Measurements from ENCODE around the gene ZNF775. TPM values are rescaled to one million over a fixed set of nuclear protein-coding genes. Genes with fewer than 3 reads are reported as not detected.

ZNF775 gene
- total and polyA plus RNA-seq, 2 of the 13 experiments (the other 11 are each of a cell fraction or from before 2014, with no cell fraction given): 3.1 to 3.2 TPM

GRCh38 chr7:150381096-150381495 lies 2.0 kb downstream of the ZNF775 start:
- POLR2A ChIA-PET: interaction anchor here (4.7 kb wide), 1 partner anchor 11 kb away, joined by 107 read pairs; the partner anchor contains the start of gene REPIN1
- no peak overlapping the region for H3K9ac ChIP-seq (ENCODE audit: insufficient read depth, low read depth, low read length)

More at GRCh38 chr7:150381096-150381495, 2.0 kb downstream of the ZNF775 start:
- CTCF ChIA-PET (ENCODE audit: low intra/inter-chr PET ratio, low total read pairs): no interaction called here
- no peak overlapping the region for H3K4me3 ChIP-seq (replicated peaks in 1 of 3; ENCODE audit: insufficient read depth in 1 of 3, low read depth in 2 of 3, low read length in 3 of 3)
- H4K20me1 ChIP-seq (ENCODE audit: insufficient read depth, low read length): peaks cover 3% of the 10 kb centered on the region; the same call in 1 of the 2 replicates
- no peaks in the 10 kb centered on the region for H3K27me3 ChIP-seq (ENCODE audit: control insufficient read depth in 1 of 2, insufficient read depth in 2 of 2, low read length in 2 of 2)
- no peak overlapping the region for H3K27ac ChIP-seq (ENCODE audit: extremely low read length, insufficient read depth, low read length)
- in situ Hi-C loops (cut with HindIII; ENCODE audit: extremely low pct_ligation_motif_present, low pct_unique_long_range_greater_than_20kb): no loop called here
- H3K4me2 ChIP-seq (ENCODE audit: low read depth, low read length): peak overlapping the region; percentile 90
- TF ChIP-seq KLF11 (CRISPR knock-in tag; IDR thresholded peaks at IDR 0.05) (no peak), ZNF251 (CRISPR knock-in tag; IDR thresholded peaks at IDR 0.05) (no peak), EEA1 (CRISPR knock-in tag; IDR thresholded peaks at IDR 0.05; ENCODE audit: borderline replicate concordance) (no peak), MIXL1 (CRISPR knock-in tag; IDR thresholded peaks at IDR 0.05) (no peak), AGO1 (IDR thresholded peaks at IDR 0.05; ENCODE audit: low read depth, low read length, poor library complexity, severe bottlenecking) (no peak), JARID2 (CRISPR knock-in tag; IDR thresholded peaks at IDR 0.05; ENCODE audit: insufficient replicate concordance) (no peak), E2F2 (CRISPR knock-in tag; IDR thresholded peaks at IDR 0.05; ENCODE audit: borderline replicate concordance) (no peak), ZNF510 (CRISPR knock-in tag; IDR thresholded peaks at IDR 0.05; ENCODE audit: low read depth) (no peak), HDAC2 (CRISPR knock-in tag; IDR thresholded peaks at IDR 0.05) (no peak), ZSCAN5A (CRISPR knock-in tag; IDR thresholded peaks at IDR 0.05; ENCODE audit: borderline replicate concordance) (no peak), TAF15 (IDR thresholded peaks at IDR 0.05; ENCODE audit: low read depth, low read length, poor library complexity, severe bottlenecking) (no peak), IRF9 (CRISPR knock-in tag; IDR thresholded peaks at IDR 0.05; ENCODE audit: borderline replicate concordance) (no peak), MAFK (conservative IDR thresholded peaks at IDR 0.05 in 1 of 2, IDR thresholded peaks at IDR 0.05 in 1 of 2; ENCODE audit: low read length in 2 of 2) (no peak), CERS6 (CRISPR knock-in tag; IDR thresholded peaks at IDR 0.05) (no peak)
- no peaks in the 10 kb centered on the region for H3K36me3 ChIP-seq (replicated peaks in 1 of 2; ENCODE audit: control insufficient read depth in 1 of 2, insufficient read depth in 2 of 2, low read length in 2 of 2)
- DNase-seq (ENCODE audit: low spot score): no peak
- no peak overlapping the region for H2AFZ ChIP-seq (ENCODE audit: low read length)
- no peak for FAIRE-seq
- ATAC-seq: no peak
- BruUV-seq (replicated peaks): no TSS peak
- intact Hi-C loops (cut with micrococcal nuclease; ENCODE audit: unreplicated experiment): no loop called here
- peaks cover 86% of the 10 kb centered on the region for H3K4me1 ChIP-seq (ENCODE audit: insufficient read depth, low read length)
- 92% methylated on average over 9 of the region's 9 CpGs for WGBS (ENCODE audit: low lambda C conversion rate)
- H3K79me2 ChIP-seq (ENCODE audit: insufficient read depth, low read length): peaks cover 47% of the 10 kb centered on the region
- H3K9me3 ChIP-seq (ENCODE audit: low read length): no peaks in the 10 kb centered on the region
